K562 (cell line): Measurements from ENCODE around the gene LRGUK. TPM values are rescaled to one million over a fixed set of nuclear protein-coding genes. Genes with fewer than 3 reads are reported as not detected.

ENCODE experiments used
- ATAC-seq: fragments of 200-7000 bp; cut with Tn5 transposase; 3 replicates; pipeline ENCODE4 v1.9.1; 2020; ENCODE audit warnings: moderate library complexity
- BruUV-seq: library from RNA; stranded (reverse); fragments of 400-500 nt; replicated peaks from 2 replicates; lab custom pipeline; 2021; lab: Mats Ljungman, UMichigan
- CTCF ChIA-PET: fragments of 300-600 bp; formaldehyde crosslinking; extraction: SDS; loops from one replicate; lab custom pipeline; 2021; ENCODE audit warnings: low intra/inter-chr PET ratio; lab: Yijun Ruan, JAX
- POLR2A ChIA-PET: fragments of 300-600, 350-650 bp; sonication (Branson Sonifier 250); formaldehyde crosslinking; extraction: SDS; loops from one replicate; lab custom pipeline; 2021; ENCODE audit warnings: antibody characterized with exemption, inconsistent platforms; lab: Yijun Ruan, JAX
- DNase-seq, 4 experiments: peaks; one replicate each; pipeline versions ENCODE4 v3.0.0 to v3.0.0-alpha.2; 2011 to 2018; ENCODE audit warnings: low spot score in 3 of 4, mixed read lengths in 3 of 4; ENCODE audit errors: extremely low read depth in 1 of 4
- FAIRE-seq: peaks from 2 replicates; lab custom pipeline; 2011; peaks lifted over from hg19 to GRCh38; lab: Jason Lieb, UNC
- H2AFZ ChIP-seq: 2 replicates; pipeline ENCODE4 v1.6.0; 2011; ENCODE audit warnings: low read depth, low read length, control low read depth, inconsistent platforms
- H3K27ac ChIP-seq: fragments of 200-600 bp; 3 replicates; pipeline ENCODE4 v1.8.0; 2011; ENCODE audit warnings: low read depth, mild to moderate bottlenecking, control low read depth, inconsistent platforms, low read length, moderate library complexity, mixed read lengths; ENCODE audit errors: extremely low read depth
- H3K27me3 ChIP-seq, 2 experiments: fragments of 300-600 bp in 1 of 2; 2 replicates in 1 of 2; 3 replicates in 1 of 2; pipeline versions ENCODE4 v1.6.0 to v1.8.0; 2011; ENCODE audit warnings: inconsistent platforms in 2 of 2, low read length in 2 of 2, mild to moderate bottlenecking in 1 of 2, mixed read lengths in 1 of 2, moderate library complexity in 1 of 2; ENCODE audit not compliant: control insufficient read depth in 2 of 2, insufficient read depth in 2 of 2
- H3K36me3 ChIP-seq: fragments of 300-600 bp; 3 replicates; pipeline ENCODE4 v1.8.0; 2011; ENCODE audit warnings: mild to moderate bottlenecking, low read length, inconsistent platforms; ENCODE audit not compliant: control insufficient read depth, insufficient read depth
- H3K4me1 ChIP-seq, 2 experiments: fragments of 200-600 bp in 1 of 2; replicated peaks in 1 of 2; 2 replicates in 1 of 2; 3 replicates in 1 of 2; pipeline versions ENCODE4 v1.5.1 to v1.8.0; 2011; ENCODE audit warnings: inconsistent platforms in 2 of 2, low read length in 2 of 2, mild to moderate bottlenecking in 1 of 2, mixed read lengths in 1 of 2, moderate library complexity in 1 of 2; ENCODE audit not compliant: control insufficient read depth in 2 of 2, insufficient read depth in 2 of 2
- H3K4me2 ChIP-seq: 2 replicates; pipeline ENCODE4 v1.6.1; 2011; ENCODE audit warnings: low read length, control low read depth, inconsistent platforms, mixed read lengths; ENCODE audit not compliant: insufficient read depth
- H3K4me3 ChIP-seq: fragments of 200-600 bp; sonication (generic), shearing (Covaris generic); 2 replicates; pipeline ENCODE4 v1.5.1; 2016; ENCODE audit warnings: control low read depth, inconsistent platforms
- H3K79me2 ChIP-seq: fragments of 200-600 bp; 3 replicates; pipeline ENCODE4 v1.8.0; 2011; ENCODE audit warnings: low read length, inconsistent platforms; ENCODE audit not compliant: control insufficient read depth, insufficient read depth
- H3K9ac ChIP-seq, 2 experiments: 2 replicates each; pipeline versions ENCODE4 v1.6.0 to v1.6.1; 2011; ENCODE audit warnings: low read depth in 2 of 2, low read length in 2 of 2, control low read depth in 1 of 2, inconsistent platforms in 1 of 2, mild to moderate bottlenecking in 1 of 2, mixed read lengths in 1 of 2; ENCODE audit not compliant: insufficient read depth in 1 of 2
- H3K9me1 ChIP-seq: one replicate; pipeline ENCODE4 v1.6.0; 2011; ENCODE audit warnings: inconsistent platforms, mild to moderate bottlenecking, low read length, moderate library complexity; ENCODE audit not compliant: control insufficient read depth, insufficient read depth
- H3K9me3 ChIP-seq: replicated peaks from 2 replicates; pipeline ENCODE4 v1.5.1; 2011; ENCODE audit warnings: low read depth, low read length, inconsistent platforms; ENCODE audit not compliant: control insufficient read depth, insufficient read depth
- H4K20me1 ChIP-seq: replicated peaks from 2 replicates; pipeline ENCODE4 v1.6.1; 2011; ENCODE audit warnings: low read length, inconsistent platforms, mixed read lengths; ENCODE audit not compliant: control insufficient read depth, insufficient read depth
- AFF4 ChIP-seq: sonication (generic); formaldehyde crosslinking; IDR thresholded peaks from 2 replicates; pipeline ENCODE4 v1.8.0; 2023; ENCODE audit warnings: mild to moderate bottlenecking, missing genetic modification reagents
- BRD9 ChIP-seq: fragments of 450-650 bp; IDR thresholded peaks from 2 replicates; pipeline ENCODE4 v1.6.1; 2018; ENCODE audit warnings: low read depth; ENCODE audit not compliant: partially characterized antibody
- GABPA ChIP-seq: fragments of 200-800 bp; sonication (Bioruptor generic); conservative IDR thresholded peaks from 2 replicates; pipeline ENCODE4 v1.6.1; 2016; ENCODE audit warnings: low read depth, missing genetic modification characterization, missing compliant biosample characterization
- HNRNPH1 ChIP-seq: fragments of 200-400 bp; formaldehyde crosslinking; optimal IDR thresholded peaks from 2 replicates; pipeline ENCODE3; 2017; ENCODE audit warnings: low read depth, mild to moderate bottlenecking, low read length, moderate library complexity
- HNRNPK ChIP-seq: fragments of 200-400 bp; formaldehyde crosslinking; IDR thresholded peaks from one replicate; pipeline ENCODE4 v1.6.1; 2018; ENCODE audit warnings: mild to moderate bottlenecking, low read depth, low read length; ENCODE audit not compliant: poor library complexity, severe bottlenecking
- NR2F6 ChIP-seq: fragments of 450-650 bp; formaldehyde crosslinking; IDR thresholded peaks from 2 replicates; pipeline ENCODE4 v1.4.0; 2020; ENCODE audit warnings: mild to moderate bottlenecking
- PATZ1 ChIP-seq: fragments of 250-450 bp; sonication (Bioruptor Pico); IDR thresholded peaks from 2 replicates; pipeline ENCODE4 v1.5.0; 2020; ENCODE audit warnings: mild to moderate bottlenecking, borderline replicate concordance
- PTTG1 ChIP-seq: fragments of 450-650 bp; IDR thresholded peaks from 2 replicates; pipeline ENCODE4 v1.6.1; 2016; ENCODE audit warnings: low read depth, mild to moderate bottlenecking, missing genetic modification characterization, missing compliant biosample characterization
- SLC30A9 ChIP-seq: fragments of 250-450 bp; sonication (Bioruptor Pico); IDR thresholded peaks from 2 replicates; pipeline ENCODE4 v1.8.0; 2022; ENCODE audit warnings: mild to moderate bottlenecking, moderate library complexity
- TGIF2 ChIP-seq: sonication (generic); formaldehyde crosslinking; IDR thresholded peaks from 2 replicates; pipeline ENCODE4 v1.8.1; 2022; ENCODE audit warnings: mild to moderate bottlenecking, missing genetic modification reagents, moderate library complexity
- ZFP30 ChIP-seq: fragments of 250-450 bp; sonication (Bioruptor Pico); IDR thresholded peaks from 2 replicates; pipeline ENCODE4 v1.8.0; 2022; ENCODE audit warnings: moderate library complexity, mild to moderate bottlenecking, inconsistent platforms, borderline replicate concordance
- ZNF586 ChIP-seq: fragments of 450-650 bp; formaldehyde crosslinking; conservative IDR thresholded peaks from 2 replicates; pipeline ENCODE4 v1.4.0; 2020; ENCODE audit warnings: mild to moderate bottlenecking, moderate library complexity
- ZNF589 ChIP-seq: fragments of 200-800 bp; sonication (Bioruptor generic); IDR thresholded peaks from 2 replicates; pipeline ENCODE4 v1.6.1; 2016; ENCODE audit warnings: low read depth, missing genetic modification characterization, missing compliant biosample characterization
- WGBS: fragments of 100-300 bp; shearing (Covaris generic); methylation state at CpG from one replicate; pipeline ENCODE4 v1.1.6; 2016; ENCODE audit warnings: low coverage, mixed read lengths; ENCODE audit not compliant: insufficient coverage; ENCODE audit errors: missing lambda C conversion rate; 5-methylcytosine and 5-hydroxymethylcytosine counted together
- in situ Hi-C: fragments of 300-500 bp; cut with MboI; formaldehyde crosslinking; loops from 4 replicates; pipeline ENCODE4 v1.15.0; 2018; ENCODE audit warnings: inconsistent platforms, mixed read lengths
- intact Hi-C: fragments of 100-400 bp; cut with micrococcal nuclease; formaldehyde crosslinking; loops from 2 replicates; pipeline ENCODE4 v1.14.2; 2022
- polyA plus RNA-seq, 8 experiments: library from polyadenylated mRNA; depleted of rRNA in 4 of 8; stranded (reverse) in 5 of 8; unstranded in 3 of 8; fragments of >200 nt; fragmentation: Nextera tagmentation in 2 of 8; fragmentation: Illumina TruSeq in 1 of 8; extraction: Ambion mirVana in 2 of 8; extraction: Trizol in 1 of 8; gene quantifications; 2 replicates each; pipeline versions ENCODE4 v1.2.1 to v1.2.3, GENCODE V29; 2011 to 2014; ENCODE audit warnings: inconsistent platforms in 1 of 8, missing spikeins in 1 of 8
- total RNA-seq, 7 experiments: library from RNA; depleted of rRNA in 6 of 7; stranded (reverse); fragments of >200 nt in 6 of 7; fragmentation: Illumina TruSeq in 2 of 7; extraction: Trizol in 2 of 7; gene quantifications; 2 replicates each; pipeline versions ENCODE4 v1.2.1 to v1.2.3, GENCODE V29; 2011 to 2021; ENCODE audit warnings: low replicate concordance in 1 of 7

Gene LRGUK
- total and polyA plus RNA-seq, 9 of the 15 experiments (the other 6 are each of a cell fraction or from before 2014, with no cell fraction given): 0.04 to 0.33 (median 0.18) TPM

GRCh38 chr7:134129856-134130523 lies 2.9 kb downstream of the LRGUK start:
- in situ Hi-C loops (loop anchor here (10.0 kb wide), 1 partner anchor 285 kb away; no protein-coding TSS in a partner anchor), intact Hi-C loops (loop anchor here (10.0 kb wide), 1 partner anchor 275 kb away; no protein-coding TSS in a partner anchor)
- Histone ChIP-seq H3K27ac (no peak overlapping the region), H3K4me3 (no peak overlapping the region), H3K4me2 (no peak overlapping the region), H2AFZ (no peak overlapping the region), H3K79me2 (no peaks in the 10 kb centered on the region), H3K9me1 (no peaks in the 10 kb centered on the region), H3K9me3 (no peaks in the 10 kb centered on the region), H3K9ac (no peak overlapping the region), H4K20me1 (no peaks in the 10 kb centered on the region; the same call in 1 of the 2 replicates), H3K36me3 (no peaks in the 10 kb centered on the region), H3K4me1 (peaks cover 6 to 11% of the 10 kb centered on the region in 2 experiments; a peak in 3 of 5 replicates), H3K27me3 (peaks cover 10 to 18% of the 10 kb centered on the region in 2 experiments; a peak in 3 of 5 replicates)
- FAIRE-seq (no peak), ATAC-seq (no peak), DNase-seq (no peak)
- WGBS: 0% methylated on average over 2 of the region's 2 CpGs
- ChIA-PET CTCF (no interaction called here), POLR2A (interaction anchor here (0.6 kb wide), 1 partner anchor 531 kb away, joined by 3 read pairs; no protein-coding TSS in a partner anchor)
- BruUV-seq: no TSS peak
- TF ChIP-seq ZFP30 (CRISPR knock-in tag): no peak
- TF ChIP-seq PTTG1 (tag): no peak
- TF ChIP-seq AFF4 (CRISPR knock-in tag): no peak
- no peak for TF ChIP-seq HNRNPH1
- TF ChIP-seq PATZ1: no peak
- no peak for TF ChIP-seq ZNF589 (CRISPR knock-in tag)
- TF ChIP-seq ZNF586 (CRISPR knock-in tag): no peak
- TF ChIP-seq NR2F6 (CRISPR knock-in tag): no peak
- TF ChIP-seq GABPA (tag): no peak
- no peak for TF ChIP-seq SLC30A9 (CRISPR knock-in tag)
- TF ChIP-seq HNRNPK: no peak
- TF ChIP-seq BRD9: no peak
- TF ChIP-seq TGIF2 (CRISPR knock-in tag): no peak
